ENCODE measurements around the gene TROAP. TPM values are rescaled to one million over a fixed set of nuclear protein-coding genes. Genes with fewer than 3 reads are reported as not detected.

The TROAP gene
- polyA plus RNA-seq, 3 donors, result 0.05 TPM; not detected in 2

- no peak overlapping the region for H3K27ac ChIP-seq (ENCODE audit: low read depth in 1 of 2, low read length in 2 of 2)
- peaks cover 45% of the 10 kb centered on the region for H3K4me1 Mint-ChIP-seq
- WGBS (ENCODE audit: insufficient coverage), result 1% methylated on average over 49 of the region's 58 CpGs
- intact Hi-C loops (cut with micrococcal nuclease), result loop anchor here (2.0 to 10.0 kb wide), 3 partner anchors 53 to 277 kb away; partner anchors contain the start of genes KMT2D (in 1 of the 2) and RHEBL1 (in 1 of the 2)
- peak overlapping the region; percentile 84 for H2AFZ ChIP-seq (ENCODE audit: insufficient read depth, low read depth, low read length, poor library complexity, severe bottlenecking)
- peak; percentile 53 to 74 (median 66) for DNase-seq
- peaks cover 6 to 11% of the 10 kb centered on the region in 2 donors for H3K36me3 Mint-ChIP-seq
- H3K4me2 ChIP-seq (replicated peaks; ENCODE audit: extremely low read depth, low read length, poor library complexity, severe bottlenecking), result peak overlapping the region; percentile 99
- H3K4me3 ChIP-seq (replicated peaks in 1 of 3; ENCODE audit: low read depth in 2 of 3, low read length in 3 of 3), result peak overlapping the region; percentile 37 to 83 (median 40)
- peaks cover 39 to 48% of the 10 kb centered on the region in 2 donors for H3K4me1 ChIP-seq (ENCODE audit: control insufficient read depth in 1 of 2, insufficient read depth in 2 of 2, low read length in 2 of 2)
- H3K79me2 ChIP-seq (ENCODE audit: insufficient read depth, low read length), result no peaks in the 10 kb centered on the region
- H3K36me3 ChIP-seq (replicated peaks in 1 of 2; ENCODE audit: control insufficient read depth in 1 of 2, insufficient read depth in 2 of 2, low read length in 2 of 2), result no peaks in the 10 kb centered on the region
- H3K9me3 ChIP-seq (replicated peaks in 1 of 2; ENCODE audit: control insufficient read depth in 1 of 2, insufficient read depth in 1 of 2, low read length in 2 of 2), result peaks cover 2 to 48% of the 10 kb centered on the region in 2 donors
- H3K4me3 Mint-ChIP-seq, result peak overlapping the region; percentile 76 to 92
- H3K27me3 ChIP-seq (ENCODE audit: control insufficient read depth in 2 of 2, insufficient read depth in 2 of 2, low read length in 2 of 2), result peaks cover 82 to 99% of the 10 kb centered on the region in 2 donors
- peaks cover 93 to 100% (median 98%) of the 10 kb centered on the region in 3 donors for H3K27me3 Mint-ChIP-seq (ENCODE audit: low read depth in 3 of 3)
- peak overlapping the region; percentile 56 for H3K9ac ChIP-seq (ENCODE audit: insufficient read depth, low read length, poor library complexity, severe bottlenecking)
- H3K9me3 Mint-ChIP-seq, result peaks cover 0 to 32% (median 13%) of the 10 kb centered on the region in 7 donors
- peak; percentile 99 for TF ChIP-seq CTCF (IDR thresholded peaks at IDR 0.05)
- no peaks in the 10 kb centered on the region for H4K20me1 ChIP-seq (ENCODE audit: insufficient read depth, low read length)
- H3K27ac Mint-ChIP-seq, result no peak overlapping the region
These were observed 19.2 kb downstream of the TROAP start for GRCh38 chr12:49342066-49342913.

- H2AFZ ChIP-seq (ENCODE audit: insufficient read depth, low read depth, low read length, poor library complexity, severe bottlenecking), result peak overlapping the region; percentile 84
- no peak for TF ChIP-seq CTCF (IDR thresholded peaks at IDR 0.05)
These were observed 20.1 kb downstream of the TROAP start for GRCh38 chr12:49342914-49343731.

More at GRCh38 chr12:49342914-49343731, 20.1 kb downstream of the TROAP start:
- Histone ChIP-seq H3K4me1 (ENCODE audit: control insufficient read depth in 1 of 2, insufficient read depth in 2 of 2, low read length in 2 of 2) (peaks cover 44 to 52% of the 10 kb centered on the region in 2 donors), H3K36me3 (replicated peaks in 1 of 2; ENCODE audit: control insufficient read depth in 1 of 2, insufficient read depth in 2 of 2, low read length in 2 of 2) (no peaks in the 10 kb centered on the region), H3K4me2 (replicated peaks; ENCODE audit: extremely low read depth, low read length, poor library complexity, severe bottlenecking) (peak overlapping the region; percentile 99), H3K79me2 (ENCODE audit: insufficient read depth, low read length) (no peaks in the 10 kb centered on the region), H3K9ac (ENCODE audit: insufficient read depth, low read length, poor library complexity, severe bottlenecking) (peak overlapping the region; percentile 56), H3K27ac (ENCODE audit: low read depth in 1 of 2, low read length in 2 of 2) (no peak overlapping the region), H4K20me1 (ENCODE audit: insufficient read depth, low read length) (no peaks in the 10 kb centered on the region), H3K9me3 (replicated peaks in 1 of 2; ENCODE audit: control insufficient read depth in 1 of 2, insufficient read depth in 1 of 2, low read length in 2 of 2) (peaks cover 2 to 45% of the 10 kb centered on the region in 2 donors), H3K4me3 (replicated peaks in 1 of 3; ENCODE audit: low read depth in 2 of 3, low read length in 3 of 3) (peak overlapping the region in 2 of 3 experiments; percentile 37 to 83), H3K27me3 (ENCODE audit: control insufficient read depth in 2 of 2, insufficient read depth in 2 of 2, low read length in 2 of 2) (peaks cover 80 to 99% of the 10 kb centered on the region in 2 donors)
- Mint-ChIP-seq H3K27ac (no peak overlapping the region), H3K36me3 (peaks cover 6 to 10% of the 10 kb centered on the region in 2 donors), H3K9me3 (peaks cover 0 to 29% (median 11%) of the 10 kb centered on the region in 7 donors), H3K4me1 (peaks cover 42% of the 10 kb centered on the region), H3K27me3 (ENCODE audit: low read depth in 3 of 3) (peaks cover 91 to 100% (median 98%) of the 10 kb centered on the region in 3 donors), H3K4me3 (peak overlapping the region; percentile 76 to 92)
- 2% methylated on average over 24 of the region's 33 CpGs for whole genome bisulfite sequencing (ENCODE audit: insufficient coverage)
- intact Hi-C loops (cut with micrococcal nuclease), result loop anchor here (2.0 to 10.0 kb wide), 3 partner anchors 54 to 278 kb away; partner anchors contain the start of genes KMT2D (in 1 of the 2) and RHEBL1 (in 1 of the 2)
- peak in 1 of 3 donors; percentile 67 for DNase-seq

All from CD14-positive monocyte (primary cell).